HG03575 (cell line): Measurements from ENCODE around the gene TBCE.
"Not testable (repeated sequence)": the region's sequence is repeated elsewhere in the genome, so short reads cannot be mapped to it uniquely, and the experiment has no call there.

Experiments
- ATAC-seq: cut with Tn5 transposase; IDR thresholded peaks from one replicate; pipeline ENCODE4 v1.9.1; 2021; ENCODE audit not compliant: unreplicated experiment, insufficient number of reproducible peaks, low FRiP score; ENCODE audit errors: extremely low read depth

Gene TBCE

GRCh38 chr1:235343726-235344125, 23.5 kb upstream of the TBCE start:
- no peak for ATAC-seq

DNA sequence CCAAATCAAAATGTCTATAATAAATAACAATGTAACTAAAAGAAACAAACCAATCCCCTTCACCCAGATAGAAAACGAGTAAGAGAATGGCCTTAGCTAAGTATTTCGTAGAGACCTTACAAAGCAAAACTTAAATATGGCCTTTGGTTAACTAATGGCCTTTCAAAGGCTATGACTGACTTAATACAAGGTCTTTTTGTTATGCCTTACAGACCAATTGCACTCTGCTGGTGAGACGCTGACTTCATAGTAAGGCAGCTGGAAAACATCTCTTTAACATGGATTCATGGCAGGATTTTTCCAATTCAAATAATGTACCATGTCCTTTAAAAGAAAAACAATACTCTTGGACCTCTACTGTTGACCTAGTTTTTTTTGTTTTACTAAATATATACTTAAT, 15.8 kb upstream of the TBCE start:
- no peak for ATAC-seq

GRCh38 chr1:235351898-235352297, 15.3 kb upstream of the TBCE start:
- no peak for ATAC-seq

DNA sequence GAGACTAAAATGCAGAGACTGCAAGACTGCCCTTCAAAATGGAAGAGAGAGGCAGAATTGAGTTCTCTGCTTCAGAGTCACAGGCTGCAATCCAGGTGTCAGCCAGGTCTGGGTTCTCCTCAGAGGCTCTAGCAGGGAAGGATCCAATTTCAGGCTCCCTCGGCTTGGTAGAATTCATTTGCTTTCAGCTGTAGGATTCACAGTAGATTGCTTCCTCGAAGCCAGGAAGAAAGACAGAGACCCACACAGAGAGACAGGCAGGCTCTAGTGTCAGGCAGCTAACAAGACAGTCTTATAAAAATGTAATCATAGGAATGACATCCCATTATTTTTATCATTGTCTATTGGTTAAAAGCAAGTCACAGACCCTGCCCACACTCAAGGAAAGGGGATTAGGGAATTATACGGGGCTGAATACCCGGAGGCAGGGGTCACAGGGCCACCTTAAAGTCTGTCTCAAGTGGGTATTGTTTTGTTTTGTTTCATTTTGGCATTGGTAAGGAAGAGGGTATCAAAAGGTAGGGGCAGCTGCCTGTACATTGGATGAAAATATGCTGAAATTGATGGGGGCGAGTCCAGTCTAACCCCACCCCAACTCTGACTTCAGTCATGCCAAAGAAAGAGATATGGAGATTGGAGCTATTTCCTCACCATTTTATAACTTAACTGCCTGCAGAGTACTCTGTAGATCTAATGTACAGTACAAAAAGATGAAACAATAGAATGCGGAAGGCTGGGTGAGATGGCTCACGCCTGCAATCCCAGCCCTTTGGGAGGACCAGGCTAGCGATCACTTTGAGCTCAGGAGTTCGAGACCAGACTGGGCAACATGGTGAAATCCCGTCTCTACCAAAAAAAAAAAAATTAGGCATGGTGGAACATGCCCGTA, 9.5 kb upstream of the TBCE start:
- ATAC-seq: no peak

GRCh38 chr1:235358899-235359298, 8.3 kb upstream of the TBCE start:
- no peak for ATAC-seq

DNA sequence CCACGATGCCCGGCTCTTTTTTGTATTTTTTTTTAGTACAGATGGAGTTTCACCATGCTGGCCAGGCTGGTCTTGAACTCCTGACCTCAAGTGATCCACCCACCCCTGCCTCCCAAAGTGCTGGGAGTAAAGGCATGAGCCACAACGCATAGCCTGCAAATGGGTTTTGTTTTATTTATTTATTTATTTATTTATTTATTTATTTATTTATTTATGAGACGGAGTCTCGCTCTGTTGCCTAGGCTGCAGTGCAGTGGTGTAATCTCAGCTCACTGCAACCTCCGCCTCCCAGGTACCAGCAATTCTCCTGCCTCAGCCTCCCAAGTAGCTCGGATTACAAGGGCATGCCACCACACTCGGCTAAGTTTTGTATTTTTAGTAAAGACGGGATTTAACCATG, 3.0 kb upstream of the TBCE start:
- not testable (repeated sequence) for ATAC-seq

DNA sequence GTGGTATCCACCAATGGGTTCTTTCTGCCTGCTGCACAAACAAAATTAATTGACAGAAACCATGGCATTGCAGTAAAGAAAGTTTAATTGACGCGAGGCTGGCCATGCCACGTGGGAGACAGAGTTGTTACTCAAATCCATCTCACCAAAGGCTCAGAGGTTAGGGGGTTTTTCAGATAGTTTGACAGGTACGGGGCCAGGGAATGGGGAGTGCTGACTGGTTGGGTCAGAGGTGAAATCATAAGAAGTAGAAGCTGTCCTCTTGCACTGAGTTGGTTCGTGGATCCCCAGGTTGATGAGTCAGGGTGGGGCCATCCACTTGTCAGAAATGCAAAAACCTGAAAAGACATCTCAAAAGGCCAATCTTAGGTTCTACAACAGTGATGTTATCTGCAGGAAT, 941 bp upstream of the TBCE start:
- ATAC-seq: no peak

DNA sequence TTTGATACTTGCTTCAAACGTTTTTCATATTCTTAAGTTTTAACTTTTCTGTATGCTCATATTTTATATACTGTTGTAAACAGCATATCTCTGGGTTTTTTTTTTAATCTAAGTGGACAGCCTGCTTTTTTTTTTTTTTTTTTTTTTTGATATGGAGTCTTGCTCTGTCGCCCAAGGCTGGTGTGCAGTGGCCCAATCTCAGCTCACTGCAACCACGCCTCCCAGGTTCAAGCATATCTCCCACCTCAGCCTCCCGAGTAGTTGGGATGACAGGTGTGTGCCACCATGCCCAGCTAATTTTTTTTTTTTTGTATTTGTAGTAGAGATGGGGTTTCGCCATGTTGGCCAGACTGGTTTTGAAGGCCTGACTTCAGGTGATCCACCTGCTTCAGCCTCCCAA, 1.2 kb downstream of the TBCE start:
- no peak for ATAC-seq

GRCh38 chr1:235369802-235370201, 2.6 kb downstream of the TBCE start:
- ATAC-seq: no peak

- ATAC-seq: no peak
Measured at GRCh38 chr1:235375919-235376605, 8.8 kb downstream of the TBCE start.

- ATAC-seq: not testable (repeated sequence)
Measured at GRCh38 chr1:235378134-235378735, 11.0 kb downstream of the TBCE start.

DNA sequence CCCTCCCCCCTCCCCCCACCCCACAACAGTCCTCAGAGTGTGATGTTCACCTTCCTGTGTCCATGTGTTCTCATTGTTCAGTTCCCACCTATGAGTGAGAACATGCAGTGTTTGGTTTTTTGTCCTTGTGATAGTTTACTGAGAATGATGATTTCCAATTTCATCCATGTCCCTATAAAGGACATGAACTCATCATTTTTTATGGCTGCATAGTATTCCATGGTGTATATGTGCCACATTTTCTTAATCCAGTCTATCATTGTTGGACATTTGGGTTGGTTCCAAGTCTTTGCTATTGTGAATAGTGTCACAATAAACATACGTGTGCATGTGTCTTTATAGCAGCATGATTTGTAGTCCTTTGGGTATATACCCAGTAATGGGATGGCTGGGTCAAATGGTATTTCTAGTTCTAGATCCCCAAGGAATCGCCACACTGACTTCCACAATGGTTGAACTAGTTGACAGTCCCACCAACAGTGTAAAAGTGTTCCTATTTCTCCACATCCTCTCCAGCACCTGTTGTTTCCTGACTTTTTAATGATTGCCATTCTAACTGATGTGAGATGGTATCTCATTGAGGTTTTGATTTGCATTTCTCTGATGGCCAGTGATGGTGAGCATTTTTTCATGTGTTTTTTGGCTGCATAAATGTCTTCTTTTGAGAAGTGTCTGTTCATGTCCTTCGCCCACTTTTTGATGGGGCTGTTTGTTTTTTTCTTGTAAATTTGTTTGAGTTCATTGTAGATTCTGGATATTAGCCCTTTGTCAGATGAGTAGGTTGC, 14.9 kb downstream of the TBCE start:
- not testable (repeated sequence) for ATAC-seq

GRCh38 chr1:235385633-235386032, 18.4 kb downstream of the TBCE start:
- ATAC-seq: not testable (repeated sequence)

DNA sequence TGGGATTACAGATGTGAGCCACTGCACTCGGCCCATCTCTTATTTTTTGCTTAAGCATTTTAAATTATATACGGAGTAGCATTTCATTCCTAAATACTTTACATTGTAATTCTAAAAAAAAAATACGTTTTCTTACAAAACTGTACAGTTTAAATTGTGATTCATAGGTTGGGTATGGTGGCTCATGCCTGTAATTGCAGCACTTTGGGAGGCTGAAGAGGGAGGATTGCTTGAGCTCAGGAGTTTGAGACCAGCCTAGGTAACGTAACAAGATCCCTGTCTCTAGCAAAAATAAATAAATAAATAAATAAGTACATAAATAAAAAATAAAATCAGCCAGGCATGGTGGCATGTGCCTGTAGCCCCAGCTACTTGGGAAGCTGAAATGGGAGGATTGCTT, 24.6 kb downstream of the TBCE start:
- ATAC-seq: no peak

DNA sequence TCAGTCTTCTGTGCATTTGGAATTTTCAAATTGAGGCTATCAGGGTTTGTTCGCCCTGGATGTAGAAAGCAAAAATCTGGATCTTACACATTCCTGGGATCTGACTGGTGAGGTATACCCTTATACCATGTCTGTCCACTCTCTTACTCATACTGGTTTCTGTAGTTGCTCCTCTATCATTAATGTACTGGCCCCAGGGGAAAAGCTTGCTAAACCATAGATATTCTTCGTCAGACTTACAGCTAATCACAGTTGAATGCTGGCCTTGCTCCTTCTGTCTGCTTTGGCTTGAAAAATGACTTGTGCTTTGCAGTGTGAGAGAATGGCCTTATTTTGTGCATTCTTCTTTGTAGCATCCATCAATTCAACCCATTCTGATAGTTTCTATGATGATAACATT, 30.5 kb downstream of the TBCE start:
- no peak for ATAC-seq

- no peak for ATAC-seq
Measured at GRCh38 chr1:235399661-235400060, 32.4 kb downstream of the TBCE start.

- ATAC-seq: no peak
Measured at GRCh38 chr1:235401251-235401650, 34.0 kb downstream of the TBCE start.

GRCh38 chr1:235402457-235403200, 35.4 kb downstream of the TBCE start:
- no peak for ATAC-seq

DNA sequence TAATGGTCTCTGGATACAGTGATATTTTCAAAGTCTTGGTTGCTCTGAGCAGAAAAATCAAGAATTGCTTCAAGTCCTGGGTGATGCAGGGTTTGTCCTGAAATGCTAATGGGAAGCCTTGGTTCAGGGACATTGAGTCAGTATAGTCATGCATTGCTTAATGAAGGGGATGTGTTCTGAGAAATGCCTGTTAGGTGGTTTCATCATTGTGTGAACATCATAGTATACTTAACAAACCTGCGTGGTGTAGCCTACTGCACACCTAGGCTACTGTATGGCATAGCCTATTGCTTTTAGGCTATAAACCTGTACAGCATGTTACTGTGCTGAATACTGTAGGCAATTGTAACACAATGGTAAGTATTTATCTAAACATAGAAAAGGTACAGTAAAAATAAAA, 36.4 kb downstream of the TBCE start:
- ATAC-seq: no peak
